Nephron (organoid): Measurements from ENCODE around the gene CREB3.
A peak's percentile ranks its signal among the peaks of the same experiment; 100 is the strongest.

Experiments used
- H3K27ac Mint-ChIP-seq, 3 experiments: 2 replicates each; pipeline ENCODE4 v1.8.0; 2020; ENCODE audit warnings: mixed read lengths in 3 of 3, mild to moderate bottlenecking in 2 of 3, moderate library complexity in 1 of 3
- H3K27me3 Mint-ChIP-seq: 2 replicates; pipeline ENCODE4 v1.8.0; 2021; ENCODE audit warnings: low read depth, mild to moderate bottlenecking, moderate library complexity, mixed read lengths
- H3K36me3 Mint-ChIP-seq: 2 replicates; pipeline ENCODE4 v1.8.0; 2020; ENCODE audit warnings: low read depth, mixed read lengths
- H3K4me1 Mint-ChIP-seq: 2 replicates; pipeline ENCODE4 v1.8.0; 2020; ENCODE audit warnings: mixed read lengths
- H3K4me3 Mint-ChIP-seq, 3 experiments: 2 replicates each; pipeline ENCODE4 v1.8.0; 2020; ENCODE audit warnings: mild to moderate bottlenecking in 3 of 3, mixed read lengths in 3 of 3, moderate library complexity in 2 of 3
- H3K9me3 Mint-ChIP-seq: 2 replicates; pipeline ENCODE4 v1.8.0; 2020; ENCODE audit warnings: mixed read lengths
- CTCF ChIP-seq, 3 experiments: fragments of 200-600 bp; sonication (generic); IDR thresholded peaks; one replicate each; pipeline ENCODE4 v1.5.0; 2021; ENCODE audit warnings: antibody characterized with exemption in 3 of 3; ENCODE audit not compliant: unreplicated experiment in 3 of 3

The CREB3 gene

GRCh38 chr9:35759795-35760194 is 27.3 kb downstream of the CREB3 start:
- H3K9me3 Mint-ChIP-seq, result no peaks in the 10 kb centered on the region
- H3K36me3 Mint-ChIP-seq, result peaks cover 10% of the 10 kb centered on the region
- TF ChIP-seq CTCF (IDR thresholded peaks at IDR 0.05; ENCODE audit: unreplicated experiment in 3 of 3), result no peak
- peaks cover 25% of the 10 kb centered on the region for H3K4me1 Mint-ChIP-seq
- H3K27me3 Mint-ChIP-seq, result no peaks in the 10 kb centered on the region
- H3K27ac Mint-ChIP-seq, result peak overlapping the region in 1 of 3 experiments; percentile 40
- peak overlapping the region; percentile 22 to 49 (median 23) for H3K4me3 Mint-ChIP-seq

GRCh38 chr9:35760651-35761050 is 28.2 kb downstream of the CREB3 start:
- H3K4me3 Mint-ChIP-seq, result peak overlapping the region in 1 of 3 experiments; percentile 45
- H3K4me1 Mint-ChIP-seq, result peaks cover 25% of the 10 kb centered on the region
- peaks cover 5% of the 10 kb centered on the region for H3K36me3 Mint-ChIP-seq
- no peaks in the 10 kb centered on the region for H3K9me3 Mint-ChIP-seq
- no peak for TF ChIP-seq CTCF (IDR thresholded peaks at IDR 0.05; ENCODE audit: unreplicated experiment in 3 of 3)
- H3K27ac Mint-ChIP-seq, result peak overlapping the region; percentile 2 to 59 (median 8)
- H3K27me3 Mint-ChIP-seq, result no peaks in the 10 kb centered on the region

- Mint-ChIP-seq H3K4me3 (no peak overlapping the region), H3K4me1 (peaks cover 19% of the 10 kb centered on the region), H3K27ac (no peak overlapping the region), H3K9me3 (no peaks in the 10 kb centered on the region), H3K27me3 (no peaks in the 10 kb centered on the region), H3K36me3 (no peaks in the 10 kb centered on the region)
- no peak for TF ChIP-seq CTCF (IDR thresholded peaks at IDR 0.05; ENCODE audit: unreplicated experiment in 3 of 3)
Measured at GRCh38 chr9:35763181-35763580, 30.7 kb downstream of the CREB3 start.

DNA sequence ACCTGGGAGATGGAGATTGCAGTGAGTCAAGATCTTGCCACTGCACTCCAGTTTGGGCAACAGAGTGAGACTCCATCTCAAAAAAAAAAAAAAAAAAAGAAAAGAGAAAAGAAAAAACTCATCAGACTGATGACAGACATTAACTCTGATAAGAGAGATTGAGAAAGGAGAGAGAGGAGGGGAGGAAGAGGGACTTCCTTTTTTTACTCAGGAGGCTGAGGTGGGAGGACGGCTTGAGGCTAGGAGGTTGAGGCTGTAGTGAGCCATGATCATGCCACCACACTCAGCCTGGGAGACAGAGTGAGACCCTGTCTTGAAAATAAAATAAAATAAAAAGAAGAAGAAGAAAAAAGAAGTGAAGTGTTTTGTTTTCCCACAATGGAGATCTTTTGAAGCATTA is 31.3 kb downstream of the CREB3 start:
- H3K9me3 Mint-ChIP-seq, result no peaks in the 10 kb centered on the region
- H3K4me3 Mint-ChIP-seq, result no peak overlapping the region
- no peak overlapping the region for H3K27ac Mint-ChIP-seq
- no peak for TF ChIP-seq CTCF (IDR thresholded peaks at IDR 0.05; ENCODE audit: unreplicated experiment in 3 of 3)
- peaks cover 14% of the 10 kb centered on the region for H3K4me1 Mint-ChIP-seq
- no peaks in the 10 kb centered on the region for H3K36me3 Mint-ChIP-seq
- H3K27me3 Mint-ChIP-seq, result no peaks in the 10 kb centered on the region

DNA sequence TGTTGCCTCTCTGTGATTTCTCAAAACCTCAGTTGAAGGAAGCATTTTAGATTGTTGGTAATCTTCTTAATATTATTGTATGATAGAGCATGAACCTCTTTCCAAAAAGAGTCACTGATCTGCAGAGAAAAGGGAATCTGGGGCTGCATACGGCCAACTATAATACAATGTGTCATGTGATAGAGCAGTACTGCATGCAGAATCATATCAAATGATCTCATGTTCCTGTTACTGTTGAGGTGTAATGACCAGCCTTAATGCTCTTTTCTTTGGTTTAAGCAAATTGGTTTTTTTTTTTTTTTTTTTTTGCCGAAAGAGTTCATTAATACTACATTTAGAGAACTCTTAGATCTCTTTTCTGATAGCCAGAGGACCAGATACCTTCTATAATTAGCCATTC is 34.5 kb downstream of the CREB3 start:
- H3K27ac Mint-ChIP-seq, result no peak overlapping the region
- TF ChIP-seq CTCF (IDR thresholded peaks at IDR 0.05; ENCODE audit: unreplicated experiment in 3 of 3), result no peak
- no peak overlapping the region for H3K4me3 Mint-ChIP-seq
- no peaks in the 10 kb centered on the region for H3K9me3 Mint-ChIP-seq
- no peaks in the 10 kb centered on the region for H3K36me3 Mint-ChIP-seq
- H3K4me1 Mint-ChIP-seq, result no peaks in the 10 kb centered on the region
- H3K27me3 Mint-ChIP-seq, result no peaks in the 10 kb centered on the region

GRCh38 chr9:35767458-35767857 is 35.0 kb downstream of the CREB3 start:
- Mint-ChIP-seq H3K4me3 (no peak overlapping the region), H3K9me3 (no peaks in the 10 kb centered on the region), H3K27me3 (no peaks in the 10 kb centered on the region), H3K36me3 (no peaks in the 10 kb centered on the region), H3K4me1 (no peaks in the 10 kb centered on the region), H3K27ac (no peak overlapping the region)
- no peak for TF ChIP-seq CTCF (IDR thresholded peaks at IDR 0.05; ENCODE audit: unreplicated experiment in 3 of 3)
